Tibial nerve (tissue), 4 donors: ENCODE measurements around the gene ASPSCR1. TPM values are rescaled to one million over a fixed set of nuclear protein-coding genes. Genes with fewer than 3 reads are reported as not detected.

Experiments used
- DNase-seq, 2 donors: peaks; one replicate each; pipeline ENCODE4 v3.0.0-alpha.2; 2019; ENCODE audit warnings: low spot score in 2 of 2
- H3K27ac ChIP-seq, 4 donors: fragments of 200-600 bp; sonication (generic) in 3 of 4; one replicate each; pipeline ENCODE4 v1.5.1; 2017 to 2019; ENCODE audit warnings: mild to moderate bottlenecking in 1 of 4
- H3K27me3 ChIP-seq, 2 donors: fragments of 200-600 bp; sonication (generic) in 1 of 2; one replicate each; pipeline versions ENCODE4 v1.5.1 to v1.6.0; 2017 to 2019
- H3K36me3 ChIP-seq, 3 donors: fragments of 200-600 bp; sonication (generic); one replicate each; pipeline ENCODE4 v1.5.1; 2018 to 2019
- H3K4me1 ChIP-seq, 4 donors: fragments of 200-600 bp; sonication (generic) in 3 of 4; one replicate each; pipeline ENCODE4 v1.5.1; 2017 to 2019
- H3K4me3 ChIP-seq, 4 donors: fragments of 200-600 bp; sonication (generic) in 3 of 4; one replicate each; pipeline ENCODE4 v1.5.1; 2017 to 2019; ENCODE audit warnings: mild to moderate bottlenecking in 1 of 4, moderate library complexity in 1 of 4
- H3K9me3 ChIP-seq, 4 donors: fragments of 200-600 bp; sonication (generic) in 3 of 4; one replicate each; pipeline ENCODE4 v1.5.1; 2017 to 2019
- EP300 ChIP-seq, 2 donors: sonication (generic); formaldehyde crosslinking; IDR thresholded peaks; one replicate each; pipeline ENCODE4 v1.6.1; 2017; ENCODE audit warnings: antibody characterized with exemption in 2 of 2, mild to moderate bottlenecking in 1 of 2
- POLR2A ChIP-seq, 2 donors: fragments of 450-650 bp; IDR thresholded peaks; one replicate each; pipeline ENCODE4 v1.6.1; 2017; ENCODE audit warnings: antibody characterized with exemption in 2 of 2, mild to moderate bottlenecking in 2 of 2, moderate library complexity in 2 of 2
- WGBS, 2 donors: methylation state at CpG; one replicate each; pipeline ENCODE4 v1.1.5; 2018; 5-methylcytosine and 5-hydroxymethylcytosine counted together
- total RNA-seq, 4 donors: library from RNA; depleted of rRNA; stranded (reverse); fragments of >200 nt; gene quantifications; one replicate each; pipeline ENCODE4 v1.1.0, GENCODE V29; 2016
- TF ChIP-seq, protein P1 (sequence below), 5 experiments: fragments of 200-600 bp in 3 of 5; fragments of 450-650 bp in 2 of 5; sonication (generic) in 3 of 5; IDR thresholded peaks; one replicate each; pipeline ENCODE4 v1.5.1; 2016 to 2019; ENCODE audit warnings: antibody characterized with exemption in 5 of 5, mild to moderate bottlenecking in 3 of 5, moderate library complexity in 2 of 5

Gene ASPSCR1
- total RNA-seq, 4 donors from 2014 or later = 32.9 to 82.8 (median 55.6) TPM

DNA sequence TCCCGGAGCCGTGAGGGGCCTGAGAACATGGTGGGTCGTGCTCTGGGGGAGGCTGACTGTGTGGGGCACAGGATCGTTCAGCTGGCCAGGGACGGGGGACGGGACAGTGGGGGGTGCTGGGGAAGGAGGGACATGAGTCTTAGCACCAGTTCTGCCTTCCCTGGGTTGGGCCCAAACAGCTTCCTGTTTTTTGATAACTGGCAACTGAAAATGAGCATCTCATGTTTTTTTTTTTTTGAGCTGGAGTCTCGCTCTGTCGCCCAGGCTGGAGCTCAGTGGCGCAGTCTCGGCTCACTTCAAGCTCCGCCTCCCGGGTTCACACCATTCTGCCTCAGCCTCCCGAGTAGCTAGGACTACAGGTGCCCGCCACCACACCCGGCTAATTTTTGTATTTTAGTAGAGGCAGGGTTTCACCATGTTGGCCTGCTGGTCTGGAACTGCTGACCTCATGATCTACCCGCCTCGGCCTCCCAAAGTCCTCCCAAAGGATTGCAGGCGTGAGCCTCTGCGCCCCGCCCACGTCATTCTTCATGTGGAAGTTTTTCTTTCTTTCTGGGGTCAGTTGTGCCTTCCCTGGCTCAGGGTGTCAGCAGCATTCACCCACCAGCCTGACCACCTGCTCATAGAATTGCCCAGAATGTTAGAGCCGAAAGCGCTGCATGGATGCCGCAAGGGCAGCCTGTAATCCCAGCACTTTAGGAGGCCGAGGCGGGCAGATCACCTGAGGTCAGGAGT, 6.4 kb downstream of the ASPSCR1 start:
- WGBS, 2 donors = 90 to 94% methylated on average over 26 of the region's 26 CpGs
- Histone ChIP-seq H3K27me3 (no peaks in the 10 kb centered on the region), H3K9me3 (no peaks in the 10 kb centered on the region), H3K4me1 (peaks cover 0 to 6% (median 4%) of the 10 kb centered on the region in 4 donors), H3K4me3 (no peak overlapping the region), H3K36me3 (peaks cover 0 to 84% (median 0%) of the 10 kb centered on the region in 3 donors), H3K27ac (no peak overlapping the region)
- TF ChIP-seq POLR2A (IDR thresholded peaks at IDR 0.05) (no peak), EP300 (IDR thresholded peaks at IDR 0.05) (no peak)
- TF ChIP-seq, protein P1, sequence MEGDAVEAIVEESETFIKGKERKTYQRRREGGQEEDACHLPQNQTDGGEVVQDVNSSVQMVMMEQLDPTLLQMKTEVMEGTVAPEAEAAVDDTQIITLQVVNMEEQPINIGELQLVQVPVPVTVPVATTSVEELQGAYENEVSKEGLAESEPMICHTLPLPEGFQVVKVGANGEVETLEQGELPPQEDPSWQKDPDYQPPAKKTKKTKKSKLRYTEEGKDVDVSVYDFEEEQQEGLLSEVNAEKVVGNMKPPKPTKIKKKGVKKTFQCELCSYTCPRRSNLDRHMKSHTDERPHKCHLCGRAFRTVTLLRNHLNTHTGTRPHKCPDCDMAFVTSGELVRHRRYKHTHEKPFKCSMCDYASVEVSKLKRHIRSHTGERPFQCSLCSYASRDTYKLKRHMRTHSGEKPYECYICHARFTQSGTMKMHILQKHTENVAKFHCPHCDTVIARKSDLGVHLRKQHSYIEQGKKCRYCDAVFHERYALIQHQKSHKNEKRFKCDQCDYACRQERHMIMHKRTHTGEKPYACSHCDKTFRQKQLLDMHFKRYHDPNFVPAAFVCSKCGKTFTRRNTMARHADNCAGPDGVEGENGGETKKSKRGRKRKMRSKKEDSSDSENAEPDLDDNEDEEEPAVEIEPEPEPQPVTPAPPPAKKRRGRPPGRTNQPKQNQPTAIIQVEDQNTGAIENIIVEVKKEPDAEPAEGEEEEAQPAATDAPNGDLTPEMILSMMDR (IDR thresholded peaks at IDR 0.05) = no peak
- no peak for DNase-seq

- no peak overlapping the region for H3K27ac ChIP-seq
- H3K27me3 ChIP-seq = no peaks in the 10 kb centered on the region
- no peaks in the 10 kb centered on the region for H3K9me3 ChIP-seq
- TF ChIP-seq EP300 (IDR thresholded peaks at IDR 0.05) = no peak
- TF ChIP-seq POLR2A (IDR thresholded peaks at IDR 0.05) = no peak
- TF ChIP-seq, protein P1 (IDR thresholded peaks at IDR 0.05) = no peak
- WGBS, 2 donors = 85 to 91% methylated on average over 21 of the region's 21 CpGs
- H3K4me3 ChIP-seq = no peak overlapping the region
- no peak for DNase-seq
- H3K4me1 ChIP-seq = no peaks in the 10 kb centered on the region
- peaks cover 0 to 86% (median 0%) of the 10 kb centered on the region in 3 donors for H3K36me3 ChIP-seq
These were observed 7.5 kb downstream of the ASPSCR1 start for GRCh38 chr17:81984773-81985410.

DNA sequence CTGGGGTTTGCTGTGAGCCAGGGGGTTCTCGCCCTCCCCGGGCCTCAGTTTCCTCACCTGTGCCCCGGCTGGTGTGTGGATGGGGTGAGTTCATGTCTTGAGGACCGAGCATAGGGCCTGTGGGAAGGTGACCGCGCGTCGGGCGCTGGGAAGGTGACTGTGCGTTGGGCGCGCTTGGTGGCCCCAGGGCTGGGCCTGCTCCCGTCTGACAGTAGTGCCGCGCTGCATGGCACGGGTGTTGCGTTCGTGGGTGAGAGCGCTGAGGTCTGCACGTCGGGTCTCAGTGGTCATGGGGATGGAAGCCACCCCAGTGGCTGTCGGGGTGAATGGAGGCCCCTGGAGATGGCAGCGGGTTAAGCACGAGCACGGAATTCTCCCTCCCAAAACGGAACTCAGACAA, 9.2 kb downstream of the ASPSCR1 start:
- no peak overlapping the region for H3K27ac ChIP-seq
- H3K4me3 ChIP-seq = no peak overlapping the region
- H3K9me3 ChIP-seq = no peaks in the 10 kb centered on the region
- H3K4me1 ChIP-seq = peaks cover 0 to 9% (median 6%) of the 10 kb centered on the region in 4 donors
- H3K36me3 ChIP-seq = peaks cover 0 to 76% (median 0%) of the 10 kb centered on the region in 3 donors
- 94 to 95% methylated on average over 26 of the region's 26 CpGs for WGBS, 2 donors
- H3K27me3 ChIP-seq = no peaks in the 10 kb centered on the region
- DNase-seq = no peak
- TF ChIP-seq, protein P1 (IDR thresholded peaks at IDR 0.05) = no peak

- Histone ChIP-seq H3K4me3 (no peak overlapping the region), H3K4me1 (peaks cover 0 to 16% (median 10%) of the 10 kb centered on the region in 4 donors), H3K36me3 (peaks cover 0 to 70% (median 0%) of the 10 kb centered on the region in 3 donors), H3K9me3 (no peaks in the 10 kb centered on the region), H3K27ac (no peak overlapping the region), H3K27me3 (no peaks in the 10 kb centered on the region)
- DNase-seq = no peak
- 87 to 92% methylated on average over 26 of the region's 26 CpGs for WGBS, 2 donors
- no peak for TF ChIP-seq EP300 (IDR thresholded peaks at IDR 0.05)
- TF ChIP-seq, protein P1 (IDR thresholded peaks at IDR 0.05) = no peak
- no peak for TF ChIP-seq POLR2A (IDR thresholded peaks at IDR 0.05)
These were observed 9.8 kb downstream of the ASPSCR1 start for GRCh38 chr17:81987161-81987770.
